Measurements from ENCODE around the gene EPHA2.

Gene EPHA2

DNA sequence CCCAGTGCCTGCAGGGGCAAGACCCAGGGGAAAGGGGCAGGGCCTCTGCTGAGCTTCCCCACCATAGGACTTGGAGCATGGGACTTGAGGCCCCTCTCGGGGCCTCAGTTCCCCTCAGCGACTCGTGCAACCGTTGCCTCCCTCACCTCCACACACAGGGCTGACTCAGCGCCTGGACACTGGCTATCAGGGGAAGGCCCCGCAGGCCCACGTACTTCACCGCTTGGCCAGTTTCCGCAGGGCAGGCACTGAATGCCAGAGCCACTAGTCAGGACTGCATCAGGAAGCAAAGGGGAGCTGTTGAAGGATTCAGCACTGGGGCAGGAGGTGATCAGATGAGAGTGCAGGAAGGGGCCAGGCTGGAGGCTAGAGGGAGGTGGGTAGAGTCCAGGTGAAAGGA lies 66.9 kb downstream of the EPHA2 start:
- DNase-seq: no peak

GRCh38 chr1:16088351-16088911 lies 67.4 kb downstream of the EPHA2 start:
- no peak for DNase-seq

DNA sequence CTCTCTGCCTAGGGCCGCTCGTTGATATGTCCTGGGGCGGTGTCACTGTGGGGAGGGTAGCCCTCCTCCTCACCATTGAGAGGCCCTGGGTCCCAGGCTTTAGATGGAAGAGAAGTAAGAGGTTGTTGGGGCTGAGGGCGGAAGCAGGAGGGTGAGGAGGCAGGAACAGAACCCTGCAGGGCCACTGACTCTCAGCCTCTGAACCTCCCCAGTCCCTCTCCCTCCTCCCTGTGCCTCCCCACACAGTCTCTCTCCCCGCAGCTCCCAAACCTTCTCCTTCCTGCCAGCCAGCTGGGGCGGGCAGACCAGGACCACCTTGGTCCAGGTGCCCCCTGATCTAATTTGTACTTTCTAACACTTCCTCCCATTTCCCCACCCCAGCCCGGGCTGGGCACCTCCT lies 68.1 kb downstream of the EPHA2 start:
- no peak for DNase-seq

DNA sequence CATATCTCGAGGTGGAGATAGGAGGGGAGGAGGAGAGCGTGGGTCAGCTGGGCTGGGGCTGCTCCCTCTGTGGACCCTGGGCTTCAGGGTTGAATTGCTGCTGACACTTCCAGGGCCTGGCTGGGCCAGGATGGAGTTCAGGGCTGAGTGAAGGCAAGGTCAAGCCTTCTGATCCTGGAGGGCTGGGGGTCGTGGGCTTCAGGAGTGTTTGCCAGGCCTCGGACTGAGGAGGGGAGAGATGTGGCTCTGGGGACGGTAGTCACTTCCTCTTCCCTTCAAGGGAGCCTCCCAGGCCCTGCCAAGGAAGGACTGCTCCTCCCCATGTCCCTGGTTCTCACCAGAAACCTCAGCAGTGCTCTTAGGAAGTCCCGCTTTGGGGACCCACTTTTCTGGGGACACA lies 70.3 kb downstream of the EPHA2 start:
- DNase-seq: no peak

- peak; percentile 26 for DNase-seq
Observed at GRCh38 chr1:16083486-16083885, 72.4 kb downstream of the EPHA2 start.

DNA sequence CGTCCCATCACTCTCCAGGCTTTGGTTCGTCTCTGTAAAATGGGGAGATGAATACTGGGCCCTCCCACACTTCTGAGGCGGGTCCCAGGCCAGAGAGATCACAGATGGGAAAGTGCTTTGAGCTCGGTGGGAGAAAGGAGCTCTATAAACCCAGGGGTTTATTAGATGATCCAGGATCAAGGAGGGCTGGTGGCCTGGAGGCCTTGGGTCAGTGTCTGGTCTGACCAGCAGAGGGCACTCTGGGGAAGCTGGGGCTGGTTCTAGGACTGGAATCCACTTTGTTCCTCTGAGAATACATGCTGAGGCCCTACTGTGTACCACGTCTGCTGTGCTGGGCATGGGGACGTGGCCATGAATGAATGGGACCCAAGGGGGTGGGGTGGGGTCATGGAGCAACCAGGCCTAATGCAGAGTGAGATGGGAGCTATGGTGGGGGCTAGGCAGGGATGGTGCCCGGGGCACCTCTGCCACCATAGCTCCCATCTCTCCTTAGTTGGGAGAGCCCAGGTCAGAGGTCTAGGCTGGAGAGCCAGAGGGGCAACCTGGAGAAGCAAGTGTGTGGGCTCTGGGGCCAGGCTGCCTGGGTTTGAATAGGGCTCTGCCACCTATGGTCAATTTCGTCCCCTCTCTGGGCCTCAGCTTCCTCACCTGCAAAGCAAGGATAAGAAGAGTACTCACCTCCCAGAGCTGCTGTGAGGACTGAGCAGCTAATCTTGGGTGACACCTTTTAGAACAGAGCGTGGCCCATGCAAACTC lies 73.4 kb downstream of the EPHA2 start:
- DNase-seq: peak; percentile 37

- DNase-seq: no peak
Observed at GRCh38 chr1:16081636-16082035, 74.2 kb downstream of the EPHA2 start.

GRCh38 chr1:16080422-16081150 lies 75.3 kb downstream of the EPHA2 start:
- no peak for DNase-seq

GRCh38 chr1:16078925-16079656 lies 76.8 kb downstream of the EPHA2 start:
- peak; percentile 72 for DNase-seq

- DNase-seq: no peak
Observed at GRCh38 chr1:16077406-16078245, 78.2 kb downstream of the EPHA2 start.

DNA sequence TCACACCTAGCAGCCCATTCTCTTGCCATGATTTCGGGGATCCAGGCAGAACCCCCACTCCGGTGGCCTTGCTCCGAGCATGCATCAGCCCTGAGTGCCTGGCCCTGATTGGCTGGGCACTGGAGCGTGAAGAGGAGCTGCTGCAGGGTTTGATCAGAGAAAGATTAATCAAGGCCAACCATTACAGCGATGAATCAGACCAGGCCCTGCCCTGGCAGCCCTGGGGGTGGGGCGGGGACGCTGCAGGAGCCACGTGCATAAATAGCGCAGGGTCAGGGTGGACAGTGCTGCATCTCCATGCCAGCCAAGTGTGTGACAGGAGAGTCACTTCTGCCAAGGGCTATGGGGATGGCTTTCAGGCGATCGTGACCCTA lies 79.0 kb downstream of the EPHA2 start:
- DNase-seq: peak; percentile 24

DNA sequence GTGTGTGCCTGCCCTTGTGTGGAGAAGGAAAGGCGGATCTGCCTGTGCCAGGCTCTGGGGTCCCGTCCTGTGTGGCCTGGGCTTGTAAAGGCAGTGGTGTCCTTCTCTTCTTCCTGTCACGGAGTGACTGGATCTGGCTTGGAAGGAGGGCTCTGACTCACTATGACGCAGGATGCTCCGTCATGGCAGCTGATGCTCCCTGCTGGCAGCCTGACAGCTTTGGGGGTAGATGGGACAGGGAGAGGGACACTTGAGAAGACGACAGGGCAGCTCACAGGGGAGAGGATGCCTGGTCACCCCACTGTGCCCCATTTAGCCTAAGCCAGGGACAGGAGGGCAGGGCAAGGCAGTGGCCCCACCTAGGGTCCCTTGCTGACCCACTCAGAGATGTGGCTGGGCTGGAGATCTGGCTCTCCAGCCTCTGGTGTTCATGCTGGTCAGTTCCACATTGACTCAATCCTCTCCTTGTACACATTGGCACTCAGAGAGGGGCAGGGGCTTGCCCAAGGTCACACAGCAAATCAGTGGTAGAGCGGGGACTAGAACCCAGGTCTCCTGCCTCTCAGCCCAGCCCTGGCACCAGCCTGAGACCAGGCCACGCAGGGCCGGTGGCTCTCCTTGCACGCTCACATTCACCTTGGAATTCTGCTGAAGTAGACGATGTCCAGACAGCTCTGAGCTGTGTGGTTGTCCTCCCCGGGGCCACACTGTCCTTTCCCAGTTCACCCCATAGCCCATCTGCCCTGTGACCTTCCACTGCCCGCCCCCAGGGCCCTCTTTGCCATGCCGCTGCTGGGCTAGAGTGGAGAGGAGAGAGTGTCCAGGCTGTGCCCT lies 79.6 kb downstream of the EPHA2 start:
- no peak for DNase-seq

GRCh38 chr1:16075337-16076030 lies 80.4 kb downstream of the EPHA2 start:
- no peak for DNase-seq
